HG03442 (cell line): ENCODE results near the gene UBE3C.

Experiments
- ATAC-seq: cut with Tn5 transposase; IDR thresholded peaks from one replicate; pipeline ENCODE4 v1.9.1; 2021; ENCODE audit warnings: mild to moderate bottlenecking, moderate library complexity; ENCODE audit not compliant: unreplicated experiment

UBE3C gene

GRCh38 chr7:157291404-157292080 is 152.8 kb downstream of the UBE3C start:
- ATAC-seq: no peak

GRCh38 chr7:157292258-157292657 is 153.5 kb downstream of the UBE3C start:
- no peak for ATAC-seq

- ATAC-seq: no peak
Observed at GRCh38 chr7:157292770-157293412, 154.2 kb downstream of the UBE3C start.

- ATAC-seq: no peak
Observed at GRCh38 chr7:157293413-157293788, 154.7 kb downstream of the UBE3C start.

GRCh38 chr7:157294773-157295172 is 156.0 kb downstream of the UBE3C start:
- ATAC-seq: no peak

- ATAC-seq: no peak
Observed at GRCh38 chr7:157295338-157295737, 156.6 kb downstream of the UBE3C start.

- ATAC-seq: no peak
Observed at GRCh38 chr7:157297185-157297584, 158.5 kb downstream of the UBE3C start.

GRCh38 chr7:157299317-157299612 is 160.5 kb downstream of the UBE3C start:
- ATAC-seq: no peak

GRCh38 chr7:157299613-157300368 is 161.1 kb downstream of the UBE3C start:
- ATAC-seq: no peak

GRCh38 chr7:157300369-157300825 is 161.7 kb downstream of the UBE3C start:
- no peak for ATAC-seq

- no peak for ATAC-seq
Observed at GRCh38 chr7:157301610-157302120, 162.9 kb downstream of the UBE3C start.

- ATAC-seq: no peak
Observed at GRCh38 chr7:157306846-157307838, 168.4 kb downstream of the UBE3C start.

GRCh38 chr7:157309988-157310668 is 171.4 kb downstream of the UBE3C start:
- ATAC-seq: no peak

- no peak for ATAC-seq
Observed at GRCh38 chr7:157310676-157311185, 172.0 kb downstream of the UBE3C start.

GRCh38 chr7:157312941-157313340 is 174.2 kb downstream of the UBE3C start:
- ATAC-seq: no peak

- ATAC-seq: no peak
Observed at GRCh38 chr7:157313645-157314044, 174.9 kb downstream of the UBE3C start.

- ATAC-seq: peak; percentile 85
Observed at GRCh38 chr7:157318015-157318706, 179.4 kb downstream of the UBE3C start.
